NCI-H345 (cell line): ENCODE data around the gene SH3RF3.

ENCODE experiments used
- DNase-seq: peaks from one replicate; lab custom pipeline; 2025; lab: John Stamatoyannopoulos, UW

Gene SH3RF3

GRCh38 chr2:109288544-109289368 lies 159.8 kb downstream of the SH3RF3 start:
- no peak for DNase-seq

GRCh38 chr2:109289504-109290222 lies 160.7 kb downstream of the SH3RF3 start:
- no peak for DNase-seq

DNA sequence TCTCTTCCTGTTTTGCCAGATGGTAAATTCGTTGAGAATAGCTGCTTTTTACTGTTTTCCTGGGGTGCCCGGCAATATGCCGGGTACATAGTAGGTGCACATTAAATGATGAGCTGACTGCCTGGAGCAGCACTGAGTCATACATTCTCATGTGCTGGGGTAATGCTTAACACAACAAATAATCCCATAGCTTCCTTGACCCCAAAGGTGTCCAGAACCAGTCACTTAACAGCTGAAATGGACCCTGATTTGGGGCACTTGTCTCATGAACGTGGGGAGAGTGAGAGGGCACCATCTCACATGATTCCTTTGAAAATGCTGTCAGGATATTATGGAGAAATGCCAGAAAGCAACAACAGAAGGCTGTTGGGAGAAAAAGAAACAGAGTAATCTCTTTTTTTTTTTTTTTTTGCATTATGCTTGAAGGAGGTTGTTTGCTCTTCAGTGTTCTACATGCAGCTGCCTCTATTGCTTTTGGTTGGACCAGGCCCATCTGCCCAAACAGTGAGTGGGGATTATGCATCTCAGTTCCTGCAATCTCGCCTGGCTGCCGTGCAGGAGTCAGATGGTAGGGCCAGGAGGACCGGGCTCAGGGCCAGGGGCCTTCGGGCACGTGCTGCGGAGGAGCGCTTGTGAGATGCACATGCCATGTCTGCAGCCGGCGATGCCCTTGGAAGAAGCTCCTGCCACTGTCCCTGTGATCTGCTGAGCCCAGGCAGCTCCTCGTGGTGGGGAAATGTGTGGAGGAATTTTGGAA lies 162.1 kb downstream of the SH3RF3 start:
- DNase-seq, result peak; percentile 74

DNA sequence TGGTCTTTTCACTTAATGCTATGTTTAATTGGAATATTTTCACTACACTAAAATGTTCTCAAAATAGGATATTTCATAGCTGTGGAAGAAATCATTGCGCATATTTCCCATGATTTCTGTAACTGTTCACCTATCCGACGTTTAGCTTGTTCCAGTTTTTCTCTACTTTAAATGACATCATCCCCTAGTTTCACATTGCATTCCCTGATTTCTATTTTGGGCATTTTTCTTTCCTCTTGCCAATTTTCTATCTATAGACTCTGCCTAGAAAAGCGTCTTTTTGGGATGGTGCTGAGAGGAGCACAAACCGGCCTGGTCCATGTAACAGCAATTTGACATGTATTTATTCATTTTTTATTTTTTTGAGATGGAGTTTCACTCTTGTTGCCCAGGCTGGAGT lies 163.4 kb downstream of the SH3RF3 start:
- no peak for DNase-seq

GRCh38 chr2:109293663-109294062 lies 164.7 kb downstream of the SH3RF3 start:
- no peak for DNase-seq

DNA sequence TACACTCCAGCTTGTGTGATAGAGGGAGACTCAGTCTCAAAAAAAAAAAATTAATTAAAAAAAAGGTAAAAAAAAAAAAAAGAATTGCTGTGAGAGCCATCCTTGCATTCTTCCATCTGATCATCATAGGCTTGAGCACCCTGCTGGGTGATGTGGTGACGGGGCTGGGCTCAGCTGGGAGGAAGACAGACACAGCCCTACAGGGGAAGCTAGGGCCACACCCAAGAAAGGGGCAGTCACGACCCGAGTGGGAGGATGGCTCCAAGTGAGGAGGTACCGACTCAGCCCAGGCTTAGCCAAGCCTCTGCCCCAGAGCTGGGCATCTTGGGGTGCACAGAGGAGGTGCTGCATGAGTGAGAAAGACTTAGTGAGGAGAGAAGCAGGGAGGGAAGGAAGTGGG lies 165.5 kb downstream of the SH3RF3 start:
- DNase-seq, result no peak

GRCh38 chr2:109295070-109295780 lies 166.2 kb downstream of the SH3RF3 start:
- no peak for DNase-seq

GRCh38 chr2:109295781-109296117 lies 166.7 kb downstream of the SH3RF3 start:
- DNase-seq, result no peak

DNA sequence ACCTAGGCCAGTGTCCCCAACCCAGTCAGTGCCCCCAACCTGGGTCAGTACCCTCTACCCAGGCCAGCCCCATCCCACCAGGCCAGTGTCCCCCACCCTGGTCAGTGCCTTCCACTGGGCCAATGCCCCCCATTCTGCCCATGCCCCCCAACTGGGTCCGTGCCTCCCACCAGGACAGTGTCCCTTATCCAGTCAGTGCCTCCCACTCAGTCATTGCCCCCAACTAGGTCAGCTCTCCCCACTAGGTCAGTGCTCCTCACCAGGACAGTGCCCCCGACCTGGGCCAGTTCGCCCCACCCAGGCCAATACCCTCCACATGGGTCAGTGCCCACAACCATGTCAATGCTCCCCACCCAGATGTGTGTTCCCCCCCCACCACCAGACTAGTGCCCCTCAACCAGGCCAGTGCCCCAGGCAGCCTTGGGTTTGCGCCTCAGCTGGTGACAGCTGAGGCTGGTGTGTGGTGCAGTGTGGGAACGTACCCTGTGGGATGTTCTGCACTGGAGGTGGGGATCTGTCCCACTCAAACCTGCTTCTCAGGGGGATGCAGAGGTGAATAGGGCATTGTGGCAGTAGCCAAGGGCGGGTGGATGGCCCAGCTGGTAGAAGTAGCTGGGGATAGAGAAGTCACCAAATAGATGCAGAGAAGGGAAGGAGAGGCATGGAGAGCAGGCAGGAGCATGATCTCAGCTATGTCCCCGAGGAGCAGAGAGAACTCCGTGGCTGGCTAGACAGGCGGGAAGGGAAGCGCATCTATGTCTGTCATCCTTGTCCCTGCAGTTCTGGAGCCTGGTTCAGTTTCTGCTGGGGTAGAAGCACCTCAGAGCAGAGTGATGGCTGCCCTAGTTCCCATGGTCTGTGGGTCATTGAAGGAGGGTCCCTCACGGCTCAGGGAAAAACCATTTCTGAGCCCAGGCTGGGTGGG lies 168.8 kb downstream of the SH3RF3 start:
- no peak for DNase-seq

DNA sequence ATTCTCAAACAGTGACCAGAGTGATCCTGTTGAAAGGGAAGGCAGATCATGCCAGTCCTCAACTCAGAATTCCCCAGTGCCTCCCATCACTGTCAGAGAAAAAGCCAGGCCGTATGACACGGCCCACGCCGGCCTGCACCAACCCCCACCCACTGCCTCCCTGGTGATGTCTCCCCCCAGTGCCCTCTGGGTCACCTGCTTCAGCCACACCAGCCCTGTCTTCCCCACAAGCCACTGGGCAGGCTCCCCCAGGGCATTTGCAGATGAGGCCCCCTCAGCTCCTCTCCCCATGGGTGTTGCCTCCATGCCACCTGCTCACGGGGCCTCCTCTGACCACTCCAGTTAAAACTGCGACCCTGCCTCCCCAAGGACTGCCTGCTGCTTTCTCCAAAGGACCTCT lies 169.8 kb downstream of the SH3RF3 start:
- DNase-seq, result no peak

DNA sequence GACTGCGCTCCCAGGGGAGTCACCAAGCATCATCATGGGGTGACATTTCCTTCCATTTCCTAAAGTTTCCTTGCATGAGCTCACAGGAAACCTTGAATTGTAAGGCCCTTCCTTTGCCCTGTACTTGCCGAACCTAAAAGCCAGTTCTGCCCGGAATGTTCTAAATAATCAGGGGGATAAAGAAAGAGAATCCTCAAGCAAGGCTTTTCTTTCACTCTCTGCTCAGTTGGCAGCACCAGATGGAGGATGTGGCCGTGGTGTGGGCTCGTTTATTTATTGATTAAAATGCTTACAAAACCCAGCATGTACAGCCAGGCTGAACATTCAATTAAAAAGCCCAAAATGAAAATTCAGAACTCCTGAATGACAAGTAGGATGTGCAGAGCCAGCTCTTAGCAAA lies 170.5 kb downstream of the SH3RF3 start:
- no peak for DNase-seq

DNA sequence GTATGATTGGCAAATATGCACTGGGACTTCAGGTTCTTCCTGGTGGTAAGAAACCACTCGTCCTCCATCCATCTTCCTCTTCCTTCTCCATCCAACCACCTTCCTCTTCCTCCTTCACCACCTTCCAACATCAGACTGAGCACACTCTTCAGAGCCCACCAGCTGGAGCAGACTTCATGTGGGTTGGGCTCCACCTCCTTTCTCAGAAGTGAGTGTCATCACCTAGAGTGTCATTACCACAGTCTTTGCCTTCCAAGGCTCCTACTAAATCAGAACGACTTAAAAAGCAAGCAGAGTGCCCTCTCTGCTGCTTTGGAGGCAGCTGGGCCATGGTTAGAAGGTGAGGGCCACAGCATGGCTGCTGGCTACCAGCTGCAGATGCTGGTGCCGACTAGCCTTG lies 171.6 kb downstream of the SH3RF3 start:
- DNase-seq, result no peak

- no peak for DNase-seq
Measured at GRCh38 chr2:109301746-109302145, 172.7 kb downstream of the SH3RF3 start.

DNA sequence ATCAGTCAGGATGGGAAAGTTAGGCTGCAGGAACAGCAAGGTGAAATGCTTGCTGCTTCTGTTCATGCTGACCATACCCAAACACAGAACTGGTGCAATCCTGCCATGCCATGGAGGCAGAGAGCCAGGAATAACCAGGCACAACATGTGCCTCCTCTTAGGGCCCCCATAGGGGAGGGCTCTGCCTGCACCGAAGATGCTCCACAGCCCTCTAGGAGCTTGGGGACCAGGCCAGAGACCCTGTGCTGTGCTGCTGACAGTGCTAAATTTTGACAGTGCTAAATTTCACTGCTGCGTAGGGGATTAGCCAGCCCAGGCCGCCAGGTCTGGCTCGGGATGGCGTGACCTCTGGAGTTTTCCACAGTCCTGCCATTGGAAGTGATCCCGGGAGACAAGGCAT lies 173.3 kb downstream of the SH3RF3 start:
- no peak for DNase-seq

DNA sequence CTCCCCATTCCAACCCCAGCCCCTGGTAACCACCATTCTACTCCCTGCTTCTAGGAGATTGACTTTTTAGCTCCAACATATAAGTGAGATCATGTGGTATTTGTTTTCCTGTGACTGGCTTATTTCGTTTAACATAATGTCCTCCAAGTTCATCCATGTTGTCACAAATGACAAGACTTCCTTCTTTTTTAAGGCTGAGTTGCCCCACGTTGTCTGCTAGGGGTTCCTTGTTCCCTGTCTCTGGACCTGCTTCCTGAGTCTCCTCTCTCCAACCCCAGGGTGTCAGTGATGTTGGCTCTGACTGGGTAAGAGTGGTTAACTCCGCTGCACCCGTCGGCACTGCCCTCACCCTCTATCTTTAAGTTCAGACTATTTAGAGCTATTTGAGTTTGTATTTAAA lies 175.2 kb downstream of the SH3RF3 start:
- no peak for DNase-seq

GRCh38 chr2:109304731-109305470 lies 175.9 kb downstream of the SH3RF3 start:
- no peak for DNase-seq

GRCh38 chr2:109305490-109306167 lies 176.6 kb downstream of the SH3RF3 start:
- peak; percentile 47 for DNase-seq

DNA sequence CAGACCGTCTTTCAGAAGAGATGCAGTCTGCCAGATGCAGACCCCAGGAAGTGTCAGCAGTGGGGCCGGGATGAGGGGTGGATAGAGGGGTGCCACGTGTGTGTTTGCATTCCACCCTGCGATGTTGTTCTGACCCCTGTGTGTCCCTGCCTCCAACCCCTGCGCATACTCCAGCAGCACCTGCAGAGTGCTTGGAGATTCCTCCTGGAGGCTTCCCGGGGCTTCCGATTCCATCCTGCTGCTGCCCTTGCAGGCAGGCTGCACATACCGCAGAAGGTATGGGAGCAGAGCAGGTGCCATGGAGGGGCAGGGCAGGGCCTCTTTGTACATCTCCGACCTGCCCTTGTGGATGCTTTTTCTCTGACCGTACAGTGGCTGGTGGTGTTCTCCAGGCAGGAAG lies 177.2 kb downstream of the SH3RF3 start:
- DNase-seq, result peak; percentile 18

DNA sequence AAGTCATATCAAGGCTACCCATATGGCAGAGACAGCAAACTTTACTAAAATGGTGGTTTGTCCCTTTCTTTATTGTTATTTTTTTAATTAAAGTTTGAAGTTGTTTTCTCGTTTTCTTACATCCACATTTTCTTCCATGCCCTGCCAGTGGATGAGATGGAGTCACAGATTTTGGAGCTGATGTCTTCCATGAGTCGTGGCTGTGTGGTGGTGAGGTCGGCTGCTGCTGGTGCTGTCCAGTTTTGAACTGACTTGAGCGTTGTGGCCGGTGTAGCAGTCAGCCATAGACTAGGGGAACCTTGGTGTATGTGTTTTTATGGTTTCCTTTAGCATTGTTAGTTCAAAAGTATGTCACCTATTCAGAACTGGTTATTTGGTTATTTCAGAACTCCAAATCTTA lies 182.8 kb downstream of the SH3RF3 start:
- no peak for DNase-seq

GRCh38 chr2:109312902-109313301 lies 183.9 kb downstream of the SH3RF3 start:
- DNase-seq, result no peak
